ENCODE measurements around the gene RAB30.

GRCh38 chr11:83036701-83037100, 35.0 kb downstream of the RAB30 start:
- TF ChIP-seq ZNF274 (IDR thresholded peaks at IDR 0.05; ENCODE audit: low read depth, low read length) (no peak), YY1 (IDR thresholded peaks at IDR 0.05; ENCODE audit: insufficient read depth, insufficient read length) (no peak), SUZ12 (IDR thresholded peaks at IDR 0.05; ENCODE audit: extremely low read depth, insufficient read depth, insufficient read length) (no peak)

Measured in NT2/D1 (cell line).